GM23338 (cell line): ENCODE measurements around the gene PLP2. TPM values are rescaled to one million over a fixed set of nuclear protein-coding genes. Genes with fewer than 3 reads are reported as not detected.
A peak's percentile ranks its signal among the peaks of the same experiment; 100 is the strongest.

Experiments used
- ATAC-seq: fragments of 200-7000 bp; cut with Tn5 transposase; 3 replicates; pipeline ENCODE4 v1.9.1; 2020
- DNase-seq: peaks from one replicate; pipeline ENCODE4 v3.0.0-alpha.2; 2015; ENCODE audit warnings: low spot score
- H2AFZ ChIP-seq: fragments of 200-600 bp; sonication (generic); 2 replicates; pipeline ENCODE4 v1.8.0; 2016; ENCODE audit warnings: antibody characterized with exemption, mild to moderate bottlenecking, moderate library complexity
- H3F3A ChIP-seq: fragments of 200-600 bp; sonication (generic); replicated peaks from 2 replicates; pipeline ENCODE4 v1.8.0; 2017; ENCODE audit warnings: antibody characterized with exemption, mixed run types, low read depth
- H3K27ac ChIP-seq: fragments of 200-600 bp; sonication (generic); 2 replicates; pipeline ENCODE4 v1.6.1; 2016; ENCODE audit warnings: low read depth
- H3K27me3 ChIP-seq: fragments of 200-600 bp; sonication (generic); 2 replicates; pipeline ENCODE4 v1.8.0; 2016; ENCODE audit warnings: mild to moderate bottlenecking, mixed run types, moderate library complexity; ENCODE audit not compliant: insufficient read depth
- H3K36me3 ChIP-seq: fragments of 200-600 bp; sonication (generic); 2 replicates; pipeline ENCODE4 v1.8.0; 2016; ENCODE audit warnings: mild to moderate bottlenecking; ENCODE audit not compliant: insufficient read depth
- H3K4me1 ChIP-seq: fragments of 200-600 bp; sonication (generic); 2 replicates; pipeline ENCODE4 v1.8.0; 2016; ENCODE audit warnings: mild to moderate bottlenecking, moderate library complexity; ENCODE audit not compliant: insufficient read depth
- H3K4me2 ChIP-seq: fragments of 200-600 bp; sonication (generic); 2 replicates; pipeline ENCODE4 v1.7.1; 2017; ENCODE audit warnings: mixed run types
- H3K4me3 ChIP-seq: fragments of 200-600 bp; sonication (generic); 2 replicates; pipeline ENCODE4 v1.6.1; 2016; ENCODE audit warnings: mixed run types
- H3K79me2 ChIP-seq: fragments of 200-600 bp; sonication (generic); replicated peaks from 2 replicates; pipeline ENCODE4 v1.8.0; 2017; ENCODE audit warnings: mild to moderate bottlenecking; ENCODE audit not compliant: insufficient read depth
- H3K9me2 ChIP-seq: fragments of 200-600 bp; sonication (generic); 2 replicates; pipeline ENCODE4 v1.8.0; 2017; ENCODE audit not compliant: insufficient read depth
- H4K20me1 ChIP-seq: fragments of 200-600 bp; sonication (generic); replicated peaks from 2 replicates; pipeline ENCODE4 v1.8.0; 2017; ENCODE audit warnings: mild to moderate bottlenecking; ENCODE audit not compliant: insufficient read depth
- H3K27ac Mint-ChIP-seq: 2 replicates; pipeline ENCODE4 v1.8.0; 2020; ENCODE audit warnings: inconsistent platforms, mild to moderate bottlenecking, moderate library complexity, mixed read lengths
- H3K27me3 Mint-ChIP-seq: 3 replicates; pipeline ENCODE4 v1.8.0; 2022; ENCODE audit warnings: low read depth, mild to moderate bottlenecking, moderate library complexity, mixed read lengths, inconsistent platforms; ENCODE audit not compliant: insufficient read depth, poor library complexity
- H3K36me3 Mint-ChIP-seq: 3 replicates; pipeline ENCODE4 v1.8.0; 2021; ENCODE audit warnings: low read depth, mild to moderate bottlenecking, inconsistent platforms, moderate library complexity, mixed read lengths
- H3K4me1 Mint-ChIP-seq: 3 replicates; pipeline ENCODE4 v1.8.0; 2020; ENCODE audit warnings: mild to moderate bottlenecking, inconsistent platforms, mixed read lengths
- H3K4me3 Mint-ChIP-seq: 3 replicates; pipeline ENCODE4 v1.8.0; 2021; ENCODE audit warnings: moderate library complexity, mild to moderate bottlenecking, inconsistent platforms, mixed read lengths
- H3K9me3 Mint-ChIP-seq: 3 replicates; pipeline ENCODE4 v1.8.0; 2020; ENCODE audit warnings: moderate library complexity, mild to moderate bottlenecking, inconsistent platforms, mixed read lengths
- CREB1 ChIP-seq: fragments of 250-450 bp; sonication (Bioruptor Pico); IDR thresholded peaks from 2 replicates; pipeline ENCODE4 v1.5.0; 2020; ENCODE audit warnings: low read depth, mild to moderate bottlenecking, moderate library complexity
- CTCF ChIP-seq, 2 experiments: fragments of 200-600 bp in 1 of 2; sonication (generic) in 1 of 2; conservative IDR thresholded peaks; 2 replicates each; pipeline versions ENCODE4 v1.5.1 to v1.6.1; 2016 to 2017; ENCODE audit warnings: antibody characterized with exemption in 2 of 2, low read depth in 2 of 2, mild to moderate bottlenecking in 2 of 2, moderate library complexity in 1 of 2
- ETS1 ChIP-seq: IDR thresholded peaks from 2 replicates; pipeline ENCODE4 v1.6.1; 2016; ENCODE audit warnings: antibody characterized with exemption
- EZH2phosphoT487 ChIP-seq: fragments of 200-600 bp; sonication (generic); IDR thresholded peaks from one replicate; pipeline ENCODE4 v1.8.1; 2018; ENCODE audit warnings: antibody characterized with exemption; ENCODE audit not compliant: unreplicated experiment
- JUNB ChIP-seq: IDR thresholded peaks from one replicate; pipeline ENCODE4 v1.6.1; 2016; ENCODE audit warnings: antibody characterized with exemption; ENCODE audit not compliant: unreplicated experiment
- NANOG ChIP-seq: IDR thresholded peaks from 2 replicates; pipeline ENCODE4 v1.6.1; 2016; ENCODE audit warnings: antibody characterized with exemption, borderline replicate concordance
- POLR2AphosphoS5 ChIP-seq: IDR thresholded peaks from 2 replicates; pipeline ENCODE4 v1.6.1; 2016; ENCODE audit warnings: antibody characterized with exemption, low read depth
- STAT1 ChIP-seq: IDR thresholded peaks from one replicate; pipeline ENCODE4 v1.6.1; 2016; ENCODE audit warnings: antibody characterized with exemption; ENCODE audit not compliant: unreplicated experiment
- ZNF114 ChIP-seq: fragments of 250-450 bp; sonication (Bioruptor Pico); IDR thresholded peaks from 2 replicates; pipeline ENCODE4 v1.5.0; 2020; ENCODE audit warnings: mild to moderate bottlenecking, moderate library complexity
- ZNF331 ChIP-seq: fragments of 250-450 bp; sonication (Bioruptor Pico); IDR thresholded peaks from 2 replicates; pipeline ENCODE4 v1.5.0; 2020; ENCODE audit warnings: low read depth, mild to moderate bottlenecking, moderate library complexity
- polyA plus RNA-seq: library from polyadenylated mRNA; unstranded; fragments of >200 nt; fragmentation: Nextera tagmentation; extraction: Ambion mirVana; gene quantifications from 2 replicates; pipeline ENCODE4 v1.2.1, GENCODE V29; 2016
- total RNA-seq: library from RNA; depleted of rRNA; stranded (reverse); fragments of >200 nt; shearing (Covaris generic); gene quantifications from 2 replicates; pipeline ENCODE4 v1.2.3, GENCODE V29; 2014
- TF ChIP-seq, protein P1 (sequence below): IDR thresholded peaks from one replicate; pipeline ENCODE4 v1.6.1; 2018; ENCODE audit warnings: antibody characterized with exemption; ENCODE audit not compliant: unreplicated experiment

Gene PLP2
- total and polyA plus RNA-seq, 2 experiments from 2014 or later = 3.4 to 9.5 TPM

DNA sequence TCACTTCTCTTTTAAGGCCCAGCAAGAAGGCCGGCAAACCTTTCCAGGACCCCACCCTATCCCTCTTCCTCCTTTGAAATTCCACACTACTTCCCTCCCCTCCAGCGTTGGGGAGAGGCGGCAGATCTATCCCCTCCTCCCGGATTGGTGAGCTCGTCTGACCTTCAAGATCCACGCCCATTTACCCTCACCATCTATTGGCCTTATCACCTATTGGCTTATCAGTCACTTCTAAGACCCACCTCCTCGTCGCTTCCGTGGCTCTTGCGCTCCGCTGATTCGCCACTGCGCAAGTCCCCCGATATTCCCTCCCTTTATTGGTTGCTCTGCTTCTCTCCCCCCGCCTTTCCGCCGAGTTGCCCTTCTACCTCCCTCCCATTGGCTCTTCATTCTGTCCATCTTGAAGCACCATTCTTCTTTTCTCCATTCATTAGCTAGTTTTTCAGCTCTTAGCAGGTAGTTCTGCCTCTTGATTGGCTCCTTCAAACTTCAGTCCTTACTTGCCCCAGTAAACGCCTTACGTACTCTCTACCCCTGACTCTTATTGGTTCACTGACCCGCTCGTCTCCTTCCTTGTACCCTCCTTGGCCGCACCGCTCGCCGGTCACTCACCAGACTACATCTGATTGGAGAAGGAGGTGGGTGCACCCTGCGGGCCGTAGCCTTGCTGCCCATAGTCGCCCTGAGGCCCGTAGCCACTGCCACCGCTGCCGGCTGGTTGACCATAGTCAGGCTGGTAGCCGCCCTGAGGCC lies 19.3 kb downstream of the PLP2 start:
- H3K27ac Mint-ChIP-seq = peak overlapping the region; percentile 96
- Histone ChIP-seq H3K36me3 (no peaks in the 10 kb centered on the region), H3K27ac (peak overlapping the region; percentile 57; the same call in 1 of the 2 replicates), H3K4me3 (peak overlapping the region; percentile 56), H4K20me1 (no peaks in the 10 kb centered on the region), H3K4me2 (peak overlapping the region; percentile 72; the same call in 1 of the 2 replicates), H2AFZ (no peak overlapping the region), H3K4me1 (no peaks in the 10 kb centered on the region; the same call in 1 of the 2 replicates), H3K27me3 (no peaks in the 10 kb centered on the region), H3K9me2 (no peaks in the 10 kb centered on the region), H3K79me2 (no peaks in the 10 kb centered on the region), H3F3A (no peaks in the 10 kb centered on the region)
- TF ChIP-seq, protein P1, sequence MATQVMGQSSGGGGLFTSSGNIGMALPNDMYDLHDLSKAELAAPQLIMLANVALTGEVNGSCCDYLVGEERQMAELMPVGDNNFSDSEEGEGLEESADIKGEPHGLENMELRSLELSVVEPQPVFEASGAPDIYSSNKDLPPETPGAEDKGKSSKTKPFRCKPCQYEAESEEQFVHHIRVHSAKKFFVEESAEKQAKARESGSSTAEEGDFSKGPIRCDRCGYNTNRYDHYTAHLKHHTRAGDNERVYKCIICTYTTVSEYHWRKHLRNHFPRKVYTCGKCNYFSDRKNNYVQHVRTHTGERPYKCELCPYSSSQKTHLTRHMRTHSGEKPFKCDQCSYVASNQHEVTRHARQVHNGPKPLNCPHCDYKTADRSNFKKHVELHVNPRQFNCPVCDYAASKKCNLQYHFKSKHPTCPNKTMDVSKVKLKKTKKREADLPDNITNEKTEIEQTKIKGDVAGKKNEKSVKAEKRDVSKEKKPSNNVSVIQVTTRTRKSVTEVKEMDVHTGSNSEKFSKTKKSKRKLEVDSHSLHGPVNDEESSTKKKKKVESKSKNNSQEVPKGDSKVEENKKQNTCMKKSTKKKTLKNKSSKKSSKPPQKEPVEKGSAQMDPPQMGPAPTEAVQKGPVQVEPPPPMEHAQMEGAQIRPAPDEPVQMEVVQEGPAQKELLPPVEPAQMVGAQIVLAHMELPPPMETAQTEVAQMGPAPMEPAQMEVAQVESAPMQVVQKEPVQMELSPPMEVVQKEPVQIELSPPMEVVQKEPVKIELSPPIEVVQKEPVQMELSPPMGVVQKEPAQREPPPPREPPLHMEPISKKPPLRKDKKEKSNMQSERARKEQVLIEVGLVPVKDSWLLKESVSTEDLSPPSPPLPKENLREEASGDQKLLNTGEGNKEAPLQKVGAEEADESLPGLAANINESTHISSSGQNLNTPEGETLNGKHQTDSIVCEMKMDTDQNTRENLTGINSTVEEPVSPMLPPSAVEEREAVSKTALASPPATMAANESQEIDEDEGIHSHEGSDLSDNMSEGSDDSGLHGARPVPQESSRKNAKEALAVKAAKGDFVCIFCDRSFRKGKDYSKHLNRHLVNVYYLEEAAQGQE = no peak
- no peak for TF ChIP-seq ZNF114 (CRISPR knock-in tag)
- no peak for TF ChIP-seq ETS1
- no peak for TF ChIP-seq NANOG
- no peak for TF ChIP-seq EZH2phosphoT487
- no peak for TF ChIP-seq JUNB
- TF ChIP-seq CREB1 (CRISPR knock-in tag) = peak; percentile 84
- no peak for TF ChIP-seq ZNF331 (CRISPR knock-in tag)
- TF ChIP-seq POLR2AphosphoS5 = peak; percentile 87
- TF ChIP-seq STAT1 = no peak
- no peaks in the 10 kb centered on the region; the same call in 2 of the 3 replicates for H3K36me3 Mint-ChIP-seq
- peaks cover 23% of the 10 kb centered on the region for H3K4me1 Mint-ChIP-seq
- ATAC-seq (peak; percentile 86), DNase-seq (peak; percentile 96)
- no peaks in the 10 kb centered on the region for H3K9me3 Mint-ChIP-seq
- peak overlapping the region; percentile 88 for H3K4me3 Mint-ChIP-seq
- peaks cover 10% of the 10 kb centered on the region for H3K27me3 Mint-ChIP-seq

DNA sequence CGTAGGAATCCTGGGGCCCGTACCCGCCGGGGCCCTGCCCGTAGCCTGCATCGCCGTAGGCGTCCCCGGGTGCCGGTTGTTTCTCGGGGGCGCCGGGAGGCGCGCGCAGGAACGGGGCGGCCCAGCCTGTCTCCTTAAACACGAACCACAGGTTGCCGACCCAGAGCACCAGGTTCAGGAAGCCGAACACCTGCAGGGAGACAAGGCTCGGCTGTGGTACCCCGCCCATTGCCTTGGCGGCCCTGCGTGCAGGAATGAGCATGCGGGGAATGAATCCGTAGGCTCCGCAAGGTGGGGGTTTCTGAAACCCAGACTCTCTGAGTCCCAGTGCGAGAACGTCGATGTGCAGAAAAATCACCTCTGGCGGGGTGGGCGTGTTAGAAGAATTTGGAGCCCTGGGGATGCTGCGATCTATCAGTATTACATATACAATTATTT lies 19.9 kb downstream of the PLP2 start:
- no peaks in the 10 kb centered on the region; the same call in 2 of the 3 replicates for H3K36me3 Mint-ChIP-seq
- peaks cover 23% of the 10 kb centered on the region for H3K4me1 Mint-ChIP-seq
- H3K27me3 Mint-ChIP-seq = peaks cover 10% of the 10 kb centered on the region
- TF ChIP-seq NANOG (no peak), CTCF (conservative IDR thresholded peaks at IDR 0.05; ENCODE audit: low read depth in 2 of 2) (no peak), ZNF331 (CRISPR knock-in tag) (no peak), POLR2AphosphoS5 (no peak), ETS1 (no peak)
- peak; percentile 24 for ATAC-seq
- DNase-seq = peak; percentile 42
- Histone ChIP-seq H3K4me3 (peak overlapping the region; percentile 56), H4K20me1 (no peaks in the 10 kb centered on the region), H3F3A (no peaks in the 10 kb centered on the region), H3K9me2 (no peaks in the 10 kb centered on the region), H3K36me3 (no peaks in the 10 kb centered on the region), H3K79me2 (no peaks in the 10 kb centered on the region), H3K4me2 (peak overlapping the region; percentile 72), H2AFZ (no peak overlapping the region), H3K4me1 (no peaks in the 10 kb centered on the region; the same call in 1 of the 2 replicates), H3K27me3 (no peaks in the 10 kb centered on the region), H3K27ac (peak overlapping the region; percentile 57; the same call in 1 of the 2 replicates)
- peak overlapping the region; percentile 88 for H3K4me3 Mint-ChIP-seq
- H3K27ac Mint-ChIP-seq = no peak overlapping the region
- H3K9me3 Mint-ChIP-seq = no peaks in the 10 kb centered on the region
